Motor neuron (in vitro differentiated cells): ENCODE measurements around the gene TMEM61. TPM values are rescaled to one million over a fixed set of nuclear protein-coding genes. Genes with fewer than 3 reads are reported as not detected.
"Not testable (repeated sequence)": the region's sequence is repeated elsewhere in the genome, so short reads cannot be mapped to it uniquely, and the experiment has no call there.

Source experiments
- ATAC-seq, 8 experiments: fragments of 200-7000 bp; cut with Tn5 transposase; replicated peaks in 6 of 8; 2 replicates each; pipeline ENCODE4 v1.8.0; 2021; ENCODE audit warnings: mild to moderate bottlenecking in 8 of 8, moderate library complexity in 8 of 8
- H3K27ac ChIP-seq, 2 donors: fragments of 250-450 bp; sonication (Bioruptor Pico); 2 replicates each; pipeline ENCODE4 v1.9.0; 2021; ENCODE audit warnings: antibody characterized with exemption in 2 of 2, mild to moderate bottlenecking in 2 of 2, moderate library complexity in 1 of 2
- H3K4me1 ChIP-seq, 2 donors: fragments of 250-450 bp; sonication (Bioruptor Pico); replicated peaks in 1 of 2; 2 replicates each; pipeline ENCODE4 v1.6.1; 2021; ENCODE audit warnings: antibody characterized with exemption in 2 of 2, mild to moderate bottlenecking in 2 of 2, moderate library complexity in 1 of 2
- H3K4me3 ChIP-seq, 5 donors: fragments of 250-450 bp; sonication (Bioruptor Pico); 2 replicates each; pipeline ENCODE4 v1.9.0; 2021; ENCODE audit warnings: antibody characterized with exemption in 5 of 5, mild to moderate bottlenecking in 5 of 5, moderate library complexity in 4 of 5
- WGBS, 10 experiments: fragments of 450-650 bp; shearing (Covaris generic); methylation state at CpG; one replicate each; pipeline ENCODE4 v1.0.0; 2022; 5-methylcytosine and 5-hydroxymethylcytosine counted together
- in situ Hi-C, 9 experiments: fragments of 400-800 bp; cut with MboI; loops; one replicate each; pipeline ENCODE4 v1.15.0; 2021; ENCODE audit warnings: low sequenced_read_pairs in 9 of 9, low pct_unique_long_range_greater_than_20kb in 2 of 9; ENCODE audit not compliant: unreplicated experiment in 9 of 9
- total RNA-seq, 8 experiments: library from RNA; unstranded; fragments of 300-600 nt; gene quantifications; 2 replicates each; pipeline versions ENCODE4 v1.2.3 to v1.2.4, GENCODE V29; 2022

The TMEM61 gene
- total RNA-seq, result 1 to 10 TPM in 1 of 8 experiments, under 1 TPM in 1, not detected in 6; 0.21 to 2.3 TPM

- in situ Hi-C loops, result no loop called here
- Histone ChIP-seq H3K4me1 (peaks cover 0 to 5% of the 10 kb centered on the region in 2 donors), H3K4me3 (peak within 1 kb of the TSS; percentile 15 to 29 (median 25)), H3K27ac (no peak within 1 kb of the TSS)
- peak; percentile 61 to 89 (median 88) for ATAC-seq
- WGBS, 10 experiments, result 28 to 78% (median 57%) methylated on average over 3 to 14 of the region's 69 CpGs; no CpG with 5 or more reads in 7 of the 10 experiments
Observed at GRCh38 chr1:54980528-54981241, at the start of gene TMEM61. TSS of gene TMEM61 (plus strand) at chr1:54980628. CDS start at chr1:54981066, 438 bp downstream.

- WGBS, 10 experiments, result 0 to 89% (median 60%) methylated on average over 1 of the region's 1 CpG; no CpG with 5 or more reads in 1 of the 10 experiments
- Histone ChIP-seq H3K4me1 (no peaks in the 10 kb centered on the region), H3K27ac (no peak overlapping the region), H3K4me3 (no peak overlapping the region)
- in situ Hi-C loops, result loop anchor here in 1 of 9 experiments (25.0 kb wide), 2 partner anchors 356 to 1656 kb away; partner anchors contain the start of gene PLPP3
- no peak for ATAC-seq
Observed at GRCh38 chr1:54931275-54931840, 49.1 kb upstream of the TMEM61 start.

- not testable (repeated sequence) for H3K4me1 ChIP-seq, H3K27ac ChIP-seq, ATAC-seq, H3K4me3 ChIP-seq
- in situ Hi-C loops, result loop anchor here in 1 of 9 experiments (25.0 kb wide), 2 partner anchors 353 to 1653 kb away; partner anchors contain the start of gene PLPP3
- WGBS, 10 experiments, result 71 to 100% (median 82%) methylated on average over 2 to 6 of the region's 6 CpGs
Observed at GRCh38 chr1:54934081-54934480, 46.3 kb upstream of the TMEM61 start.

- ATAC-seq, result peak in 6 of 8 experiments; percentile 13 to 97 (median 76)
- in situ Hi-C loops, result loop anchor here in 1 of 9 experiments (25.0 kb wide), 2 partner anchors 352 to 1652 kb away; partner anchors contain the start of gene PLPP3
- H3K27ac ChIP-seq, result no peak overlapping the region
- H3K4me1 ChIP-seq, result no peaks in the 10 kb centered on the region
- H3K4me3 ChIP-seq, result no peak overlapping the region
Observed at GRCh38 chr1:54934869-54935268, 45.6 kb upstream of the TMEM61 start.

GRCh38 chr1:54936791-54937190, 43.6 kb upstream of the TMEM61 start:
- in situ Hi-C loops, result loop anchor here in 1 of 9 experiments (25.0 kb wide), 2 partner anchors 351 to 1651 kb away; partner anchors contain the start of gene PLPP3
- WGBS, 10 experiments, result 78 to 100% (median 87%) methylated on average over 2 to 4 of the region's 4 CpGs; no CpG with 5 or more reads in 3 of the 10 experiments
- H3K27ac ChIP-seq, result no peak overlapping the region
- no peak overlapping the region for H3K4me3 ChIP-seq
- ATAC-seq, result no peak
- no peaks in the 10 kb centered on the region for H3K4me1 ChIP-seq

- H3K4me1 ChIP-seq, result no peaks in the 10 kb centered on the region
- H3K27ac ChIP-seq, result no peak overlapping the region
- in situ Hi-C loops, result loop anchor here in 1 of 9 experiments (25.0 kb wide), 2 partner anchors 350 to 1650 kb away; partner anchors contain the start of gene PLPP3
- WGBS, 10 experiments, result 0 to 88% (median 30%) methylated on average over 1 of the region's 1 CpG; no CpG with 5 or more reads in 2 of the 10 experiments
- H3K4me3 ChIP-seq, result no peak overlapping the region
- ATAC-seq, result no peak
Observed at GRCh38 chr1:54937469-54937868, 43.0 kb upstream of the TMEM61 start.

GRCh38 chr1:54938955-54939354, 41.5 kb upstream of the TMEM61 start:
- not testable (repeated sequence) for H3K4me1 ChIP-seq, ATAC-seq, H3K4me3 ChIP-seq, H3K27ac ChIP-seq
- WGBS, 10 experiments, result 39 to 100% (median 71%) methylated on average over 2 to 4 of the region's 4 CpGs; no CpG with 5 or more reads in 1 of the 10 experiments
- in situ Hi-C loops, result loop anchor here in 1 of 9 experiments (25.0 kb wide), 2 partner anchors 348 to 1648 kb away; partner anchors contain the start of gene PLPP3

- no peak for ATAC-seq
- no peak overlapping the region for H3K27ac ChIP-seq
- H3K4me3 ChIP-seq, result no peak overlapping the region
- in situ Hi-C loops, result loop anchor here in 2 of 9 experiments (10.0 to 25.0 kb wide), 3 partner anchors 55 to 1647 kb away; partner anchors contain the start of genes BSND (in 1 of the 2) and PLPP3 (in 1 of the 2)
- H3K4me1 ChIP-seq, result no peaks in the 10 kb centered on the region
Observed at GRCh38 chr1:54940042-54940441, 40.4 kb upstream of the TMEM61 start.

GRCh38 chr1:54942976-54943375, 37.5 kb upstream of the TMEM61 start:
- Histone ChIP-seq H3K27ac (no peak overlapping the region), H3K4me3 (no peak overlapping the region), H3K4me1 (no peaks in the 10 kb centered on the region)
- 0 to 100% (median 82%) methylated on average over 1 to 4 of the region's 4 CpGs; no CpG with 5 or more reads in 1 of the 10 experiments for WGBS, 10 experiments
- in situ Hi-C loops, result loop anchor here in 2 of 9 experiments (10.0 to 25.0 kb wide), 3 partner anchors 52 to 1644 kb away; partner anchors contain the start of genes BSND (in 1 of the 2) and PLPP3 (in 1 of the 2)
- peak in 2 of 8 experiments; percentile 20 to 34 for ATAC-seq

- Histone ChIP-seq H3K4me1 (no peaks in the 10 kb centered on the region), H3K27ac (no peak overlapping the region), H3K4me3 (no peak overlapping the region)
- in situ Hi-C loops, result loop anchor here in 2 of 9 experiments (10.0 to 25.0 kb wide), 3 partner anchors 50 to 1642 kb away; partner anchors contain the start of genes BSND (in 1 of the 2) and PLPP3 (in 1 of the 2)
- 0 to 80% (median 30%) methylated on average over 1 to 9 of the region's 9 CpGs; no CpG with 5 or more reads in 2 of the 10 experiments for WGBS, 10 experiments
- peak; percentile 43 to 96 (median 74) for ATAC-seq
Observed at GRCh38 chr1:54944610-54945392, 35.6 kb upstream of the TMEM61 start.

- WGBS, 10 experiments, result 14 to 100% (median 84%) methylated on average over 1 to 6 of the region's 6 CpGs; no CpG with 5 or more reads in 3 of the 10 experiments
- Histone ChIP-seq H3K27ac (no peak overlapping the region), H3K4me3 (no peak overlapping the region), H3K4me1 (peaks cover 1 to 2% of the 10 kb centered on the region in 2 donors)
- in situ Hi-C loops, result loop anchor here in 2 of 9 experiments (10.0 to 25.0 kb wide), 3 partner anchors 49 to 1642 kb away; partner anchors contain the start of genes BSND (in 1 of the 2) and PLPP3 (in 1 of the 2)
- ATAC-seq, result peak in 4 of 8 experiments; percentile 6 to 61 (median 20)
Observed at GRCh38 chr1:54945393-54945936, 35.0 kb upstream of the TMEM61 start.

- H3K4me1 ChIP-seq, result peaks cover 3% of the 10 kb centered on the region in 2 donors
- in situ Hi-C loops, result loop anchor here in 2 of 9 experiments (10.0 to 25.0 kb wide), 3 partner anchors 47 to 1640 kb away; partner anchors contain the start of genes BSND (in 1 of the 2) and PLPP3 (in 1 of the 2)
- H3K4me3 ChIP-seq, result no peak overlapping the region
- ATAC-seq, result no peak
- no peak overlapping the region for H3K27ac ChIP-seq
- 0 to 81% (median 63%) methylated on average over 1 to 5 of the region's 5 CpGs; no CpG with 5 or more reads in 4 of the 10 experiments for WGBS, 10 experiments
Observed at GRCh38 chr1:54947540-54947939, 32.9 kb upstream of the TMEM61 start.
